Tibial nerve (tissue), 4 donors: Measurements from ENCODE around the gene PHKB.

Experiments
- EP300 ChIP-seq, 2 donors: sonication (generic); formaldehyde crosslinking; IDR thresholded peaks; one replicate each; pipeline ENCODE4 v1.6.1; 2017; ENCODE audit warnings: antibody characterized with exemption in 2 of 2, mild to moderate bottlenecking in 1 of 2
- POLR2A ChIP-seq, 2 donors: fragments of 450-650 bp; IDR thresholded peaks; one replicate each; pipeline ENCODE4 v1.6.1; 2017; ENCODE audit warnings: antibody characterized with exemption in 2 of 2, mild to moderate bottlenecking in 2 of 2, moderate library complexity in 2 of 2
- TF ChIP-seq, protein P1 (sequence below), 5 experiments: fragments of 200-600 bp in 3 of 5; fragments of 450-650 bp in 2 of 5; sonication (generic) in 3 of 5; IDR thresholded peaks; one replicate each; pipeline ENCODE4 v1.5.1; 2016 to 2019; ENCODE audit warnings: antibody characterized with exemption in 5 of 5, mild to moderate bottlenecking in 3 of 5, moderate library complexity in 2 of 5

DNA sequence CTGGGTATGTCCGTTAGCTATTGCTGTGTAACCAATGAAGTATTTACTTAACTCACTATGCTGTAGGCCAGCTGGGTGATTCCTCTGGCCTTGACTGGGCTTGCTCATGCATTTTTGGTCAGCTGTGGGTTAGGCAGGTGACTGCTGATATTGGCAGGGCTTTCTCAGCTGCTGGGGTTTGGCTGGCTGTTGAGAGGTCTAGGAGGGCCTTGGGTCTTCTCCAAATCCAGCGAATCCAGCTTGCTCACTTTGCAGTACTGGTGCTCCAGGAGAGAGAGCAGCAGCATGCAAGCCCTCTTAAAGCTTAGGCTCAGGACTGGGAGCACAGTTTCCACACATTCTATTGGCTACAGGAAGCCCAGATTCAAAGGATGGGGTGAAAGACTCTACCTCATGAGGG lies 270.1 kb downstream of the PHKB start:
- TF ChIP-seq, protein P1, sequence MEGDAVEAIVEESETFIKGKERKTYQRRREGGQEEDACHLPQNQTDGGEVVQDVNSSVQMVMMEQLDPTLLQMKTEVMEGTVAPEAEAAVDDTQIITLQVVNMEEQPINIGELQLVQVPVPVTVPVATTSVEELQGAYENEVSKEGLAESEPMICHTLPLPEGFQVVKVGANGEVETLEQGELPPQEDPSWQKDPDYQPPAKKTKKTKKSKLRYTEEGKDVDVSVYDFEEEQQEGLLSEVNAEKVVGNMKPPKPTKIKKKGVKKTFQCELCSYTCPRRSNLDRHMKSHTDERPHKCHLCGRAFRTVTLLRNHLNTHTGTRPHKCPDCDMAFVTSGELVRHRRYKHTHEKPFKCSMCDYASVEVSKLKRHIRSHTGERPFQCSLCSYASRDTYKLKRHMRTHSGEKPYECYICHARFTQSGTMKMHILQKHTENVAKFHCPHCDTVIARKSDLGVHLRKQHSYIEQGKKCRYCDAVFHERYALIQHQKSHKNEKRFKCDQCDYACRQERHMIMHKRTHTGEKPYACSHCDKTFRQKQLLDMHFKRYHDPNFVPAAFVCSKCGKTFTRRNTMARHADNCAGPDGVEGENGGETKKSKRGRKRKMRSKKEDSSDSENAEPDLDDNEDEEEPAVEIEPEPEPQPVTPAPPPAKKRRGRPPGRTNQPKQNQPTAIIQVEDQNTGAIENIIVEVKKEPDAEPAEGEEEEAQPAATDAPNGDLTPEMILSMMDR (IDR thresholded peaks at IDR 0.05), result no peak
- TF ChIP-seq EP300 (IDR thresholded peaks at IDR 0.05) (no peak), POLR2A (IDR thresholded peaks at IDR 0.05) (no peak)
